Measurements from ENCODE around the gene KLHDC1. TPM values are rescaled to one million over a fixed set of nuclear protein-coding genes. Genes with fewer than 3 reads are reported as not detected.
"Not testable (repeated sequence)": the region's sequence is repeated elsewhere in the genome, so short reads cannot be mapped to it uniquely, and the experiment has no call there.

KLHDC1 gene
- total RNA-seq, 4 donors from 2014 or later: 1.7 to 19.9 (median 3.5) TPM

DNA sequence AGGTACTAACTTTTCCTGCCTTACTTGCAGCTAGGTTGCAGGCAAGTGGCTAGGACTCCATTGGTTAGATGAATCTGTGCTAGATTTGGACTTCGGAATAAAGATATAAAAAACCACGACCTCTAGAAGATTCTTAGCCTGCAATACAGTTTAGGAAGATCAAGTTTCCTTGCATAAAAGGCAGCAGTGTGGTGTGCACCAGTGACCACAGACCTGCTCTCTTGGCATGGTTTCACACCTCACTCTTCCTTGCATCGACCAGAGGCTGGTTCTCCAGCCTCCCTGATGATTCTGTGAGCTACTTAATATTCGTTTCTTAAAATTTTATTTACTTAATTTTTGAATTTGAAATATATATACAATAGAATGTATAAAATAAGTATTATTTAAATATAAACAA lies 9.8 kb downstream of the KLHDC1 start:
- no peaks in the 10 kb centered on the region for H3K4me1 ChIP-seq
- no peak overlapping the region for H3K4me3 ChIP-seq
- 89% methylated on average over 4 of the region's 4 CpGs for WGBS
- no peaks in the 10 kb centered on the region for H3K9me3 ChIP-seq
- no peak overlapping the region for H3K27ac ChIP-seq
- no peak for TF ChIP-seq POLR2A (IDR thresholded peaks at IDR 0.05)
- H3K27me3 ChIP-seq: no peaks in the 10 kb centered on the region
- peaks cover 11% of the 10 kb centered on the region for H3K36me3 ChIP-seq
- DNase-seq (ENCODE audit: low spot score in 2 of 2): no peak

GRCh38 chr14:49703965-49704364 lies 11.0 kb downstream of the KLHDC1 start:
- 64% methylated on average over 3 of the region's 3 CpGs for WGBS
- peaks cover 11% of the 10 kb centered on the region for H3K36me3 ChIP-seq

GRCh38 chr14:49704471-49704870 lies 11.6 kb downstream of the KLHDC1 start:
- H3K4me3 ChIP-seq; H3K9me3 ChIP-seq; H3K27ac ChIP-seq; H3K4me1 ChIP-seq; DNase-seq (ENCODE audit: low spot score in 2 of 2); H3K27me3 ChIP-seq: not testable (repeated sequence)
- peaks cover 11% of the 10 kb centered on the region for H3K36me3 ChIP-seq
- 89% methylated on average over 4 of the region's 4 CpGs for WGBS

More at GRCh38 chr14:49703965-49704364, 11.0 kb downstream of the KLHDC1 start:
- H3K4me3 ChIP-seq: no peak overlapping the region
- no peak for DNase-seq (ENCODE audit: low spot score in 2 of 2)
- no peaks in the 10 kb centered on the region for H3K9me3 ChIP-seq
- TF ChIP-seq POLR2AphosphoS5 (IDR thresholded peaks at IDR 0.05): no peak
- TF ChIP-seq CTCF (IDR thresholded peaks at IDR 0.05): no peak
- TF ChIP-seq EP300 (IDR thresholded peaks at IDR 0.05): no peak
- TF ChIP-seq POLR2A (IDR thresholded peaks at IDR 0.05): no peak
- no peaks in the 10 kb centered on the region for H3K27me3 ChIP-seq
- H3K27ac ChIP-seq: no peak overlapping the region
- H3K4me1 ChIP-seq: no peaks in the 10 kb centered on the region

GRCh38 chr14:49710993-49711392 lies 18.1 kb downstream of the KLHDC1 start:
- not testable (repeated sequence) for H3K4me3 ChIP-seq; H3K4me1 ChIP-seq; H3K27ac ChIP-seq; H3K9me3 ChIP-seq; H3K27me3 ChIP-seq; DNase-seq (ENCODE audit: low spot score in 2 of 2)
- H3K36me3 ChIP-seq: peaks cover 15% of the 10 kb centered on the region
- WGBS: 95% methylated on average over 11 of the region's 11 CpGs

GRCh38 chr14:49720744-49721143 lies 27.8 kb downstream of the KLHDC1 start:
- no peak overlapping the region for H3K27ac ChIP-seq
- no peaks in the 10 kb centered on the region for H3K4me1 ChIP-seq
- no peak for TF ChIP-seq POLR2A (IDR thresholded peaks at IDR 0.05)
- TF ChIP-seq EP300 (IDR thresholded peaks at IDR 0.05): no peak
- TF ChIP-seq POLR2AphosphoS5 (IDR thresholded peaks at IDR 0.05): no peak
- TF ChIP-seq CTCF (IDR thresholded peaks at IDR 0.05): no peak
- H3K36me3 ChIP-seq: peaks cover 31% of the 10 kb centered on the region
- no peak for DNase-seq (ENCODE audit: low spot score in 2 of 2)
- H3K9me3 ChIP-seq: no peaks in the 10 kb centered on the region
- no peaks in the 10 kb centered on the region for H3K27me3 ChIP-seq
- no peak overlapping the region for H3K4me3 ChIP-seq

- H3K27ac ChIP-seq, H3K4me3 ChIP-seq: not testable (repeated sequence)
Measured at GRCh38 chr14:49721733-49722435, 29.0 kb downstream of the KLHDC1 start.

GRCh38 chr14:49727171-49727570 lies 34.3 kb downstream of the KLHDC1 start:
- no peaks in the 10 kb centered on the region for H3K9me3 ChIP-seq
- no peak overlapping the region for H3K27ac ChIP-seq
- no peaks in the 10 kb centered on the region for H3K27me3 ChIP-seq
- TF ChIP-seq EP300 (IDR thresholded peaks at IDR 0.05) (no peak), CTCF (IDR thresholded peaks at IDR 0.05) (no peak), POLR2A (IDR thresholded peaks at IDR 0.05) (no peak), POLR2AphosphoS5 (IDR thresholded peaks at IDR 0.05) (no peak)
- H3K4me3 ChIP-seq: no peak overlapping the region
- WGBS: 88% methylated on average over 5 of the region's 5 CpGs
- H3K4me1 ChIP-seq: no peaks in the 10 kb centered on the region
- no peak for DNase-seq (ENCODE audit: low spot score in 2 of 2)
- H3K36me3 ChIP-seq: peaks cover 57% of the 10 kb centered on the region

More at GRCh38 chr14:49721733-49722435, 29.0 kb downstream of the KLHDC1 start:
- not testable (repeated sequence) for H3K9me3 ChIP-seq; H3K4me1 ChIP-seq; DNase-seq (ENCODE audit: low spot score in 2 of 2); H3K27me3 ChIP-seq
- H3K36me3 ChIP-seq: peaks cover 39% of the 10 kb centered on the region
- 92% methylated on average over 9 of the region's 9 CpGs for WGBS

All from suprapubic skin (tissue), 4 donors.